Activated T-helper 9 cell treated with anti-CD3 and anti-CD28 coated beads, Interleukin-2, amount 50 U/mL, for 16 hours (primary cell): ENCODE data around the gene IQGAP1.

Experiments used
- DNase-seq: peaks from one replicate; pipeline ENCODE4 v3.0.0-alpha.2; 2020; ENCODE audit warnings: low read depth

The IQGAP1 gene

DNA sequence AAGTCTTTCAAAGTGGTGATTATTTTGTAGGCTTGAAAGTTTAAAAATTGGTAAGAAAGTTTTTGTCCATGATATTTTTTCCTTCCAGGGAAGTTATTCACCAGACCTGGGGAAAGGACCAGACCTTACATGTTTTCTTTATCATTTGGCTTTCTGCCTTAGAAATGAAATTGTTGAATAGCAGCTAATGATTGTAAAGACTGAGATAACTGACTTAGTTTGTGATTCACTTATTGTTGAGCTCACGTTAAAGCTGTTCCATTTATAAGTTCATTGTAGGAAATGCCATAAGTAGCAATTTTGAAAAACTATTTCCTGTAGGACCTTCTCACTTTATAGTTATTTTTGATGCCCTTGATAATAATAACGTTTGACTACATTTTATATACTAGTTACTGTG lies 51.9 kb downstream of the IQGAP1 start:
- no peak for DNase-seq

DNA sequence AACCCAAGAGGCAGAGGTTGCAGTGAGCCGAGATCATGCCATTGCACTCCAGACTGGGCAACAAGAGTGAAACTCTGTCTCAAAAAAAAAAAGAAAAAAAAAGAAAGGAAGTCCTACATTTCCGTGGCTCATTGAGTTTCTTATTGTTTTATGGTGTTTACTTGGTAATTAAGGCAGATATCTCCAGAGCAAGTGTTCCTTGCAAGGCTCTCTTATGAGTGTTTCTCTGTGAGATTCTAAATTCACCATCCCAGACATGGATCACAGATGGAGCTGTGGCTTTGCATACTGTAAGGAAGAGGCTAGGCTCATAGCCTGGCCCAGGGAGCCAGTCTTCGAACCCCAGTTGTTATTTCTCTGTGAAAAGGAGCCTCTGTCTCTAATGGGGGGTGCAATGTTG lies 53.0 kb downstream of the IQGAP1 start:
- DNase-seq = no peak

DNA sequence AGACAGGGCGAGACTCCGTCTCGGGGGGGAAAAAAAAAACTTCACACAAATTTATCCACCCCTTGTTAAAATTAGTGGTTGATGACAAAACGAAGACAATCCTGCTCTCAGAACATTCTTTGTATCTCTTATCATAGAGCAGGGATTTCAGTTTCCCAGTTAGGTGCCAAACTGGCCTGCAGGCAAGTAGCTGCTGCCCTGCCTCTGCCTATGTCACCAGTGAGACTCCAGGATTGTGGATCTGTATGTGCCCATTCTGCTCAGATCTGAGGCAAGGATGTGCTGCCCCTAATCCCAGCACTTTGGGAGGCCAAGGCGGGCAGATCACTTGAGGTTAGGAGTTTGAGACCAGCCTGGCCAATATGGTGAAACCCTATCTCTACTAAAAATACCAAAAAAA lies 54.4 kb downstream of the IQGAP1 start:
- no peak for DNase-seq

DNA sequence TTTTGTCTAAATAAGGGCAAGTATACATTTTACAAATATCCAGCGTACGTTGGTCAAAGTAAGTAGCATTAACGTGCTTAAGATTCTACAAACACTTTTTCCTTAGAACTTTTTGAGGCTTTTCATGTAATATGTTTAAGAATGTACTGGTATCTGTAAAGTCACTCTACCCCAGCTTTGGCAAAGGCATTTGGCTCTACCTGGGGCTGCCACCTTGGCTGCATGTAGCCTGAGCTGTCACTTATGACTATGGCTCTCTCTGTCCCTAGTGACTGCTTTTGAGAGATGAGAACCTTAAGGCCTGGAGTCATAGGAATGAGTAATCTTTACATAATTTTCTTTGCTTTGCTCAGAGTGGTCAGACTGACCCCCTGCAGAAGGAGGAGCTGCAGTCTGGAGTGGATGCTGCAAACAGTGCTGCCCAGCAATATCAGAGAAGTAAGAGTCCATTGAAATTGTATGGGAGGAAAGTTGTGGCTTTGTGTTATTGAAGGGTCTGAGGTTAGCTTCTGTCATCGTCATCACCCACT lies 61.2 kb downstream of the IQGAP1 start:
- no peak for DNase-seq

DNA sequence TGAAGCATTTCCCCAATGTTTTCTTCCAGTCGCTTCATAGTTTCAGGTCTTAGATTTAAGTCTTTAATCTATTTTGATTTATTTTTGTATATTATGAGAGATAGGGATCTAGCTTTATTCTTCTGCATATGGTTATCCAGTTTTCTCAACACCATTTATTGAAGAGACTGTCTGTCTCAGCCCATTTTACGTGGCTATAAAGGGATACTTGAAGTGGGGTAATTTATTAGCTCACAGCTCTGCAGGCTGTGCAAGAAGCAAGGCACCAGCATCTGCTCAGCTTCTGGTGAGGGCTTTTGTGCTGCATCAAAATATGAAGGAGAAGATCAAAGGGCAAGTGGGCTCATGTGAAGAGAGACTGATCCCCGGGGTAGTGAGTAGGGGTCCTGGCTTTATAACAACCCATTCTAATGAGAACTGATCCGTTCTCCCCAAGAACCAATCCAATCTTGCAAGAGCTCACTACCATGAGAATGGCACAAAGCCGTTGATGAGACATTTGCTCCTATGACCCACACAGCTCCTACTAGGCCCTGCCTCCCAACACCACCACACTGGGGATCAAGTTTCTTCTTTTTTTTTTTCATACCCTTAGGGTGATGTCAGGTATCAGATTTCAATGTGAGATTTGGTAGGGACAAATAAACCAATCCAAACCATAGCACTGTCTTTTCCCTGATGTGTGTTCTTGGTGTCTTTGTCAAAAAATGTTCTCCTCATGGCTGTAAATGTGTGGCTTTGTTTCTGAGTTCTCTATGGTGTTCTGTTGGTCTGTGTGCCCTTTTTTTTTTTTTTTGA lies 63.2 kb downstream of the IQGAP1 start:
- no peak for DNase-seq

DNA sequence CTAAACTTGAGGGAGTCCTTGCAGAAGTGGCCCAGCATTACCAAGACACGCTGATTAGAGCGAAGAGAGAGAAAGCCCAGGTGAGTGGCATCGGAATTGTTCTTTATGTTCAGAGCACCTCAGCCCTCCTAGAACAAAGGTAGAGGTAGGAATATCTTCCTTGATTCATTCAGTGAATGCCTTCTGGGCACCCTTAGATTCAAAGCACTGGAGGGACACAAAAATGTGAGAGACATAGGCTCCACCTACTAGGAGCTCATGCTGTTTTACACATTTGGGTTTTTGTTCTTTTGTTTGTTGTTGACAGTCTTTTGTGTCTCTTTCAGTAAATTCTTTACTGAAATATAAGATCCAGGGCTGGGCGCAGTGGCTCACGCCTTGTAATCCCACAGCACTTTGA lies 68.2 kb downstream of the IQGAP1 start:
- DNase-seq = no peak

DNA sequence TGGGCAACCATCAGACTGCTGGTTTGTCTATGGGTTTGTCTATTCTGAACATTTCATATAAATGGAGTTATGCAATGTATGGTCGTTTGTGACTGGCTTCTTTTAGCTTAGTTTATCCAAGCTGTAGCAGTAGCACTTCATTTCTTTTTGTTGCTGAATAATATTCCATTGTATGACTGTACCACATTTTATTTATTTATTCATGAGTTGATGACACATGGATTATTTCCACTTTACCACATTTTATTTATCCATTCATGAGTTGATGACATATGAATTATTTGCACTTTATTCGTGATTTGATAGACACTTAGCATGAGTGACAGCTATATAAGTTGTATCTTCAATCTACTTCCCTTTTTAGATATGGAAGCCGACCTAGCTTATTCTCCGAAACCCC lies 70.0 kb downstream of the IQGAP1 start:
- DNase-seq = no peak

DNA sequence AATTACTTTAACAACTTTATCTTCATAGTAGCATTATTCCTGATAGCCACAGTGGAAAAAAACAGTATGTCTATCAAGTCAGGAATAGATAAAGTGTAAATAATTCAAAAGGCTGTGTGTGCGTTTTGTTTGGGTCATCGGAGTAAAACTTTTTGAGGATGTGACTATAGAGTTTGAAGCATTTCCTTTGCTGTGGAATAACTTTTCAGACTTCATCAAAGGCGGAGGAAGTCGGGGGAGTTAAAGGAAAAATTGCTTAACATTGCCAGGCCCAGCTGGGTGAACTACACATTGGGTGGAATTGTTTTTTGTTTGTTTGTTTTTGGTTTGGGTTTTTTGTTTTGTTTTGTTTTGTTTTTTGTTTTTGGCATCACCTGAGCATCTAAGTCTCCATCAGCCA lies 71.3 kb downstream of the IQGAP1 start:
- DNase-seq = no peak

DNA sequence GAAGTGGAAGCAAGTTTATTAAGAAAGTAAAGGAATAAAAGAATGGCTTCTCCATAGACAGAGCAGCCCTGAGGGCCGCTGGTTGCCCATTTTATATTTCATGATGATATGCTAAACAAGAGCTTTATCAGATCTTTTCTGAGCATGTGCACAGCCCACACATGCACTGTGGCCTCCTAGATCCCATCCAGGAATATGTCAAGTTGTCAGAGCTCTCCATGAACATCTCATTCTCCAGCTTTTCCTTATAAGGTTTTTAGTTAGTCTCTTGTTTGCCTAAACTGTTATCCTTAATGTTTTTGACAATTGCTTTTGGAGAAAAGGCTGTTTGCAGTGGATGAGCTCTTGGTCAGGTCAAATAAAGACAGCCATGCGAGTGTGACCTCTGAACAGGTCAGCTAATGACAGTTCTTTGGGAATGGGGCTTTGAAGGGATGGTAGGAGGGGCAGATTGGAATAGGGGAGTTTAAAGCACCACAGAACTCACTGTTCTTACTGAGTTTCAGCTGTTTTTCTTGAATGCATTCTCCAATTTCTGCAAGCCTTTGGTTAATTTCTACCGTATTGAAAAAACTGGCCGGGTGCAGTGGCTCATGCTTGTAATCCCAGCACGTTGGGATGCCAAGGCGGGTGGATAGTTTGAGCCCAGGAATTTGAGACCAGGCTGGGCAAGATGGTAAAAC lies 72.2 kb downstream of the IQGAP1 start:
- DNase-seq = no peak

DNA sequence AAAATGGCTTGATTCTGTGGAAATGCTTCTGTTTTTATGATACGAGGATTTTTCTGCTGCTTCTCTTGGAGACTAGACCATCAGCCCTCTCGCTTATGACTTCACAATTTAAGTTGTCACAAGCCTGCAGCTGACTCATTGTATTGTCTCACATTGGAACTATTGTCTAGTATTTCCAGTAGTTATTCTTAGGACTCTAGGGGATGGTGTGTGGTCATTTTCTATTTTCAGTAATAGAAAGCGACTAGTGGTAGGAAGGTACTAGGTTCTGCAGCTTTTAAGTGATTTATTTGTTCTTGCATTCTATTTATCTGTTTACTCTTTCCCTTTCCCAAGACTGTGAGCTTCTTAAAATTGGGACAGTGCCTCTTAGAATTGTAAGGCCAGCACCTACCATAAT lies 75.3 kb downstream of the IQGAP1 start:
- DNase-seq = no peak

DNA sequence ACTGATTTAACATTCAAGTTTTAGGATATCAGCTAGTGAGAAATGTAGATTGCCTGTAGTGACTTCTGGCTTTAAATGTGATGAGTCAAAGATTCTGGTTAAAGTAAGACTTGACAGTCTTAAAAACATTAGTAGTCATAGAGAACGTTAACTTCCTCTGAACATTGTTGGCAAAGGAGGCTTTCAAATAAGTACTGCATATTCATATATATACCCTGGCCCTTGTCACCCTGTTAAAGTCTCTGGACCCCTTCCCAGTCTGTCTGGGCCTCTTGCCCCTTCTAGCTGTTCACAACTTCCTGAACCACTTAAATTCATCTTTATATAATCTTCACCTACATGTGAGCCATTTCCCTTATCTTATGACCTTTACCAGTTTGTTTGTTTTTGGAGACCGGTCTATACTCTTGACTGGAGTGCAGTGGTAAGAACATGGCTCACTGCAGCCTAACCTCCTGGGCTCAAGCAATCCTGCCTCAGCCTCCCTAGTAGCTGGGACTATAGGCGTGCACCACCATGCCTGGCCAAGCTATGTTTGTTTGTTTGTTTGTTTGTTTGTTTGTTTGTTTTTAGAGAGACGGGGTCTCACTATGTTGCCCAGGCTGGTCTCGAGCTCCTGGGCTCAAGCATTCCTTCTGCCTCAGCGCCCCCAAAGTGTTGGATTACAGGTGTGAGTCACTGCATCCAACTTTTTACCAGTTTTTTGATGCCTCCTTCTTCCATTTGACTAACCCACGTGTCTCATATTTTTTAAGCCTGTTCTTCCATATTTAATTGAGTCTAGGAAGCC lies 77.3 kb downstream of the IQGAP1 start:
- no peak for DNase-seq

DNA sequence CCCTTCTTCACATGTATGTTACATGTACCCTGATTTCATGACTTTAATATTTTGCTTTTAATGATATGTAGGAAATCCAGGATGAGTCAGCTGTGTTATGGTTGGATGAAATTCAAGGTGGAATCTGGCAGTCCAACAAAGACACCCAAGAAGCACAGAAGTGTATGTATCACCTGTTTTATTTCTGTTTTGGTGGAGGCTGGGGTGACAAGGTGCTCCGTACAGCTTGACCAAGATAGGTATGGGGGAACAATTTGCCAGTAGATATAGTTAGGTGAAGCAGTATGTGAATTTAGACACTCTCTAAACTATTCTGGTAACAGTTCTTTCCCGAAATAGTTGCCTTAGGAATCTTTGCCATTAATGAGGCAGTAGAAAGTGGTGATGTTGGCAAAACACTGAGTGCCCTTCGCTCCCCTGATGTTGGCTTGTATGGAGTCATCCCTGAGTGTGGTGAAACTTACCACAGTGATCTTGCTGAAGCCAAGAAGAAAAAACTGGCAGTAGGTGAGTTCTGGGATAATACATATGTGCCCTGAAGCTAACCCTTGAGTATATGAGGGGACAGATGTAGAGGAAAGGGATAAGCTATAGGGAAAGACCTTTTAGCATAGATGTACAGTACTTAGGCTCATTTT lies 78.0 kb downstream of the IQGAP1 start:
- DNase-seq = no peak

DNA sequence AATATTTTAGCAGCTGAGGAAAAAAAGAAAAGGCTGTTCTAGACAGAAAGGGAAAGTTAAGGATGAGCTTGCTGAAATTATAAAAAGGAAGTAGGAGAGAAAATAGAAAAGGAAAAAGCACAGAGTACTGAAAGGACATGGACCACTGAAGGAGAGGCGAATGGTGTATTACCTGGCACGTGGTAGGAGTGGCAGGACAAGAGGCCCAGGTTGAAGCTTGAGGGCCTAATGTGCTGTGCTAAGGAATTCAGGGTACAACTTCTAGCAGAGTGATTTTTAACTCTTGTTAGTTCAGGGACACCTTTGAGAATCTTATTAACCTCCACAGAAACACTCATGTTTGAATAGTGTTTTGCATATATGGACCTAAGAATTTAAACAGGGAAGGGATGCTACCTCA lies 81.7 kb downstream of the IQGAP1 start:
- DNase-seq = no peak

DNA sequence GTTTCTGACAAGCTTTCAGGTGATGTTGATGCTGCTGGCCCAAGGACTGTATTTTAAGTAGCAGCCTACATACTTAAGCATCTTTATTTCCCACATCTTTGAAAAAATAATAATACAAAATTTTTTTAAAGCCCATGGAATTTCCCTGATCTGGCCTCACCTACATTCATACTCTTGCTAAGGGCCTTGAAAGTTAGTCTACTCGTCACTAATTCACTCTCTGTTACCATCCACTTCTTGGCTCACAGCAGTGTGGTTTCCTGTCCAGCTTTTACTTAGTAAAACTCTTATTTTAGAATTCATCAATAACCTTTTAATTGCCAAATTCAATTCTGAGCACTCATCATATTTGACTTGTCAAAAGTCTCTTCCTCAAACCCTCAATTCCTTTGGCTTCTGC lies 82.4 kb downstream of the IQGAP1 start:
- DNase-seq = no peak

DNA sequence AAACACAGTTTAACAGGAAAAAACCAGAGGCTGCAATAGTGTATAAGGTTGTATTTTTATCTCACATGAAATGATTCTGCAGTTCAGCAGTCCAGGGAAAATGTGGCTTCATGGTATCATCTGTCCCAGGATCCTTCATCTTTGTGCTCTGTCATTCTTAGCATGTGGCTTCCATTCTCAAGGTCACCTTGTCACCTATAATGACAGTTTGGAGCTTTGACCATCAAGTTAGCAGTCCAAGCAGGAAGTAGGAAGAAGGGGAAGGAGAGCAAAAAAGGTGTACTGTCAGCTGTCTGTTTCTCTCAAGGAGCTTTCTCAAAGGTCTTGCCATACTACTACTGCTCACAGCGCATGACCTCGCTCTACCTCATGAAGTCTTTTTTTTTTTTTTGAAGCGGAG lies 83.1 kb downstream of the IQGAP1 start:
- DNase-seq = no peak

DNA sequence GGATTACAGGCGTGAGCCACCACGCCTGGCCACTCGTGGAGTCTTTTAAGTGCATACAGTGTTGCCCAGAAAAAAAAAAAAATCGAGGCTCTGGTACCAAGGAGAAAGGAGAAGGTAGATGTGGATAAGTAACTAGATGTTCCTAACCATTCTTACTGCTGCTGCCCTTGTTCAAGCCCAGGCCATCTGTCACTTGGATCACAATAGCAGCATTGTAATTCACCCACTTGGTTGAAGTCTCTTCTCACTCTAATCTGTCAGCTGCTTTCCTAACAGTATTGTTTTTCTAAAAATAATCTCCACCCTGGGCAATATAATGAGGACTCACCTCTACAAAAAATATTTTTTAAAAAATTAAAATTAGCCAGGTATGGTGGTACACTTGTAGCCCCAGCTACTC lies 83.7 kb downstream of the IQGAP1 start:
- no peak for DNase-seq

DNA sequence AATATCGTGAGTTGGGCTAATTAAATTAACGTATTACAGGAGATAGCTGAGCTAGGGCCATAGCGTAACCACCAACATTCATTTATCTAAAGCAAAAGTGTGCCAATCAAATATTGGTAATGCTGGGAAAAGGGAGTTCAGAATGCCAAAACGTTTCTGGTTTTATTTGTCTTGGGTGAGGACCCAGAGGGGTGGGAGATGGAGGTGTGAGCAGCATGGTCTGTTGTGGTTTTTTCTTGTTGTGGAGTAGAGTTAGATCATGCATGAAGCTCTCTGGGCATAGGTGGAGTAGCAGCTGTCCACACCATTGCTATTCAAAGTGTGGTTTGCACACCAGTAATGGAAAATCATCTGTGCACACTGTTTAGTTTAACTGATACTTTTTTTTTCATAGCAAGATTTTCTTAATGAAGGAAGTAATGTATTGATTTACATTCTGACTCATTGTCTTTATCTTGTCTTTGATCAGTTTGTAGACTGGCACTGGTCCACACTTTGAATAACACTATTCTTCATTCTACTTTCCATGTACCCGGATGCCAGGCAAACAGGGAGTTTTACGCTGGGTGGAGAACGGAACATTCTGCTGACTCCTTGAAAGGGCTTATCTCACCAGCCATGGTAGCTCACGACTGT lies 90.9 kb downstream of the IQGAP1 start:
- DNase-seq = no peak

DNA sequence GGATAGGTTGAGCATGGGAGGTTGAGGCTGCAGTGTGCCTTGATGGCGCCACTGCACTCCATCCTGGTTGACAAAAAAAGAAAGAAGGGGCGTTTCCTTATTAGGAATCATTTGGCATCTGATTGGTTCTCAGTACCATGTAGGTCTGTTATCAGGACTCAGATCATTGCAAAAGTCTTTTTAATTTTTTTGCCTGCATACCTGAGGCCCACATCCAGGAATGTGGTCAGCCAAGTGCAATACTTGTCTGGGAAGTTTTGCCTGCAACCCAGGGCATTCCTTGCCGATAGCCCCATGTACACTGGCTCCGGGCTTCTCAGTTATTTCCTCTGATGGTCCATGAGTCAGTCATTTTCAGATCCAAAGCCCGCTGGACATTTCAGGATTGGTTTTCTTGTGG lies 91.6 kb downstream of the IQGAP1 start:
- DNase-seq = no peak

DNA sequence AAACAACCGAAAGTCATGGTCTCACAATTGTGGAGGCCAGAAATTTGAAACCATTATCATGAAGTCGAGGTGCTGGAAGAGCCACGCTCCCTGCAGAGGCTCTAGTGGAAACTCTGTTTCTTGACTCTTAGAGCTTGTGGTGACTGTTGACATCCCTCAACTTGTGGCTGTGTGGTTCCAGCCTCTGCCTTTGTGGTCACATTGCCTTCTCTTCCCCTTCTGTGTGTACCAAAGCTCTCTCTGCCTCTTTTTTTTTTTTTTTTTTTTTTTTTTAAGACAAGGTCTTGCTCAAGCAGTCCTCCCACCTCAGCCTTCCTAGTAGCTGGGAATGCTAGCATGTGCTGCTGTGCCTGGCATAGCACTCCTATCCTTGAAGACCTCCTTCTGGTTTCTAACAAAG lies 93.0 kb downstream of the IQGAP1 start:
- DNase-seq = no peak

DNA sequence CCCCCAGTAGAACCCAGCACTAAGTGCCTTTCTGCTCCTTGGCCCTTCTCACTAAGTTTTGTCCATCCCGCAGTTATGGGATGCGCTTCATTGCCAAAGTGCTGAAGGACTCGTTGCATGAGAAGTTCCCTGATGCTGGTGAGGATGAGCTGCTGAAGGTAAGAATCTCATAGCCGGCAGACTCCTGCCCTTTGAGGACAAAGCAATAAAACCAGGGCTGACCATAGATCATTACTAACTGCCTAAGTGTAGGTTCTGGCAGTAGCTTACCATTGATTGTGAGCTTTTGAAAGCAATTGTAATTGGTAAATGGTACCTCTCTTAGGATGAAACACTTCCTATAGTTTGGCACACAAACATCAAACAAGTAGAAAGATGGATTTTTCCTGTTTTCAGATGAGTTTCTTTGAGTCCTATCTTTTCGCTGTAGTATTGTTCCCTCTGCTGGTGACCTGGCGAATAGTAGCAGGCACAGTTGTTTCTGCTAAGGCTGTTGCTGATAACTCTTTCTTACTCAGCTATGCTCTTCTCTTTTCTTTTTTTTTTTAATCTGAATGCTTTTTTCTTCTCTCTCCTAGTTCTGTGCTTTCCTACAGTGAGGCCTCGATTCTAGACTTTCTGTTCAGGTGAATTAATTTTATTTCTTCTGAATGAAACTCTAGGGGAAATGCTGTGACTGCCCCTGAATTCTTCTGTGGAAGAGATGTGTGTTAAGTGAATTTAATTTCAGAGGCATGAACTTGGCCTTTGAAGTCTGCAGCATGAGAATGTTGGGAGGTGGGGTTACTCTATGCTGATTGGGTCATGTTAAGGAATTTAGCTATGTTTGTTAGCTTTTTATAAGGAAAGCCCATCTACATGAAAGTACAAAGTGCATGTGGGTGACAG lies 94.3 kb downstream of the IQGAP1 start:
- peak; percentile 7 for DNase-seq

DNA sequence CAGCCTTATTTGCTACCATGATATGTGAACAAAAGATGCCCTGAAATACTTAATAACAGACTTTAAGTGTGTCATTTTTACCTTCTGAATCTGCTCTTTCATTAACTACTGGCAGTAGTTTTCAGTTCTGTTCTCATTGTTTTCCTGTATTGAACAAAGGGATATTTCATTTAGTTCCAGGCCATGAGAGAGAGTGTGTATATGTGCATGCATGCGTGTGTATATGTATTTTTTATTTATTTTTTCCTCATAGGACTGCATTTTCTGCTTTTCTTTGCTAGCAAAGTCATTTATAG lies 94.9 kb downstream of the IQGAP1 start:
- DNase-seq = no peak
